GM13976 (cell line): ENCODE data around the gene MSH5.
"Not testable (repeated sequence)": the region's sequence is repeated elsewhere in the genome, so short reads cannot be mapped to it uniquely, and the experiment has no call there.

ENCODE experiments used
- DNase-seq: peaks from one replicate; pipeline ENCODE4 v3.0.0; 2012; ENCODE audit warnings: low spot score
- in situ Hi-C: fragments of 300-500 bp; cut with MboI; formaldehyde crosslinking; loops from one replicate; pipeline ENCODE4 v1.12.0; 2022; ENCODE audit warnings: low sequenced_read_pairs, mixed read lengths, inconsistent platforms; ENCODE audit not compliant: unreplicated experiment
- TF ChIP-seq, protein P1 (sequence below): IDR thresholded peaks from 2 replicates; pipeline ENCODE4 v1.5.1; 2012; ENCODE audit warnings: borderline replicate concordance, mild to moderate bottlenecking; ENCODE audit not compliant: insufficient read depth; ENCODE audit errors: extremely low read depth, missing control alignments, control extremely low read depth

The MSH5 gene

GRCh38 chr6:31782126-31782855, 42.5 kb downstream of the MSH5 start:
- TF ChIP-seq, protein P1, sequence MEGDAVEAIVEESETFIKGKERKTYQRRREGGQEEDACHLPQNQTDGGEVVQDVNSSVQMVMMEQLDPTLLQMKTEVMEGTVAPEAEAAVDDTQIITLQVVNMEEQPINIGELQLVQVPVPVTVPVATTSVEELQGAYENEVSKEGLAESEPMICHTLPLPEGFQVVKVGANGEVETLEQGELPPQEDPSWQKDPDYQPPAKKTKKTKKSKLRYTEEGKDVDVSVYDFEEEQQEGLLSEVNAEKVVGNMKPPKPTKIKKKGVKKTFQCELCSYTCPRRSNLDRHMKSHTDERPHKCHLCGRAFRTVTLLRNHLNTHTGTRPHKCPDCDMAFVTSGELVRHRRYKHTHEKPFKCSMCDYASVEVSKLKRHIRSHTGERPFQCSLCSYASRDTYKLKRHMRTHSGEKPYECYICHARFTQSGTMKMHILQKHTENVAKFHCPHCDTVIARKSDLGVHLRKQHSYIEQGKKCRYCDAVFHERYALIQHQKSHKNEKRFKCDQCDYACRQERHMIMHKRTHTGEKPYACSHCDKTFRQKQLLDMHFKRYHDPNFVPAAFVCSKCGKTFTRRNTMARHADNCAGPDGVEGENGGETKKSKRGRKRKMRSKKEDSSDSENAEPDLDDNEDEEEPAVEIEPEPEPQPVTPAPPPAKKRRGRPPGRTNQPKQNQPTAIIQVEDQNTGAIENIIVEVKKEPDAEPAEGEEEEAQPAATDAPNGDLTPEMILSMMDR, result no peak
- in situ Hi-C loops, result no loop called here
- DNase-seq, result no peak

GRCh38 chr6:31784098-31784925, 44.5 kb downstream of the MSH5 start:
- no peak for DNase-seq
- in situ Hi-C loops, result no loop called here
- TF ChIP-seq, protein P1, result no peak

DNA sequence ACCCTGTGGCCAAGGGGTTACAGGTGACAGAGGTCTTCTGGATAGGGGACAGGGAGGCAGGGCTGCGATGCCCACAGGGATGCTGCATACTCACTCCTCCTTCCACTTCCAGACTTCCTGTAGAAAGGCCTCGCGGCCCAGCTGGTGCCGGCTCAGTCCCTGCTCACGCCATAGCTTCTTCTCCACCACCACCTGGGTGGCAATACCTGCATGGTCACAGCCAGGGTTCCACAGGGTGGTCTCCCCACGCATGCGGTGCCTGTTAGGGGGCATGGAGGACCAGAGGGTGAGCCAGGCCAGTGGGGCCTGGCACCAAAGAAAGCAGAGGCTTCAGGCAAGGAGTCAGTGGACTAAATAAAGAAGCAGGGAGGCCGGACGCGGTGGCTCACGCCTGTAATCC, 45.7 kb downstream of the MSH5 start:
- in situ Hi-C loops, result no loop called here

GRCh38 chr6:31791324-31792089, 51.7 kb downstream of the MSH5 start:
- in situ Hi-C loops, result no loop called here
- TF ChIP-seq, protein P1, result peak; percentile 52
- peak; percentile 68 for DNase-seq

More for the DNA sequence above, 45.7 kb downstream of the MSH5 start:
- TF ChIP-seq, protein P1, result no peak
- DNase-seq, result no peak

- no peak for DNase-seq
- TF ChIP-seq, protein P1, result no peak
- in situ Hi-C loops, result no loop called here
Measured at GRCh38 chr6:31792090-31792374, 52.2 kb downstream of the MSH5 start.

- in situ Hi-C loops, result no loop called here
- TF ChIP-seq, protein P1, result no peak
- DNase-seq, result peak; percentile 33
Measured at GRCh38 chr6:31792761-31793171, 53.0 kb downstream of the MSH5 start.

DNA sequence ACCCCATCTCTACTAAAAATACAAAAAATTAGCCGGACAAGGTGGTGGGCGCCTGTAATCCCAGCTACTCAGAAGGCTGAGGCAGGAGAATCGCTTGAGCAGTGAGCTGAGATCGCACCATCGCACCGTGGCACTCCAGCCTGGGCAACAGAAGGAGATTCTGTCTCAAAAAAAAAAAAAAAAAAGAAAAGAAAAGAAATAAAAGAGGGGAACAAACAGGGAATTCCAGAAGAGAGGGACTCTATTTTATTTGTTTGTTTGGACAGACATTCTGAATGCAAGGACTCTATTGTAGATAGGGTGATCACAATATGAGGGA, 54.1 kb downstream of the MSH5 start:
- in situ Hi-C loops, DNase-seq: not testable (repeated sequence)
